ENCODE measurements around the gene EDDM13. TPM values are rescaled to one million over a fixed set of nuclear protein-coding genes. Genes with fewer than 3 reads are reported as not detected.

EDDM13 gene
- total RNA-seq, 2 experiments from 2014 or later: not detected

DNA sequence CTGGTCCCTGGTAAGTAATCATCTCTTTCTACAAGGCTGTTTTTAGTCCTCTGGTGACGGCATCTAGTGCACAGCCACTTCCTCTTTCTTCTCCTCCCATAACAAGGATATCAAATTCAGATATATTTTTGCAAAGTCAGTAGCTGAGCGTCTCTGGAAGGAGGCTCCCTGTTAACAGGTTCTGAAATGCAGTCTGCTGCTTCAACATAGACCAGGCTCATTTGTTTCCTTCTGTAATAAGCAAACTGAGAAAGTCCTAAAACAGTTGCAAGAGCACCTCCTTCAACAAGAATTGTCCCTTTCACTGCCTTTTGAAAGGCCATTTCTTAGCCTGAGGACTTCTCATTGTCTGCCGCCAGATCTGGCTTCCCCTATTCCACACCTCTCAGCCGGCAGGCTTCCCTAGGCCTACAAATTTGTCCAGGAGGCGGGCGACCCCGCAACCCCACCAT, 49.5 kb downstream of the EDDM13 start:
- DNase-seq: peak in 1 of 14 experiments; percentile 18
- TF ChIP-seq, protein P1, sequence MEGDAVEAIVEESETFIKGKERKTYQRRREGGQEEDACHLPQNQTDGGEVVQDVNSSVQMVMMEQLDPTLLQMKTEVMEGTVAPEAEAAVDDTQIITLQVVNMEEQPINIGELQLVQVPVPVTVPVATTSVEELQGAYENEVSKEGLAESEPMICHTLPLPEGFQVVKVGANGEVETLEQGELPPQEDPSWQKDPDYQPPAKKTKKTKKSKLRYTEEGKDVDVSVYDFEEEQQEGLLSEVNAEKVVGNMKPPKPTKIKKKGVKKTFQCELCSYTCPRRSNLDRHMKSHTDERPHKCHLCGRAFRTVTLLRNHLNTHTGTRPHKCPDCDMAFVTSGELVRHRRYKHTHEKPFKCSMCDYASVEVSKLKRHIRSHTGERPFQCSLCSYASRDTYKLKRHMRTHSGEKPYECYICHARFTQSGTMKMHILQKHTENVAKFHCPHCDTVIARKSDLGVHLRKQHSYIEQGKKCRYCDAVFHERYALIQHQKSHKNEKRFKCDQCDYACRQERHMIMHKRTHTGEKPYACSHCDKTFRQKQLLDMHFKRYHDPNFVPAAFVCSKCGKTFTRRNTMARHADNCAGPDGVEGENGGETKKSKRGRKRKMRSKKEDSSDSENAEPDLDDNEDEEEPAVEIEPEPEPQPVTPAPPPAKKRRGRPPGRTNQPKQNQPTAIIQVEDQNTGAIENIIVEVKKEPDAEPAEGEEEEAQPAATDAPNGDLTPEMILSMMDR (IDR thresholded peaks at IDR 0.05): no peak
- POLR2A ChIA-PET: no interaction called here
- no peaks in the 10 kb centered on the region for H3K27me3 ChIP-seq (ENCODE audit: control insufficient read depth in 1 of 2, insufficient read depth in 2 of 2, low read length in 2 of 2)
- intact Hi-C loops (cut with DNase I, micrococcal nuclease): no loop called here
- no peak overlapping the region for H3K4me3 ChIP-seq (ENCODE audit: low read length)
- Mint-ChIP-seq H3K27me3 (peaks cover 4% of the 10 kb centered on the region), H3K36me3 (ENCODE audit: low read depth) (no peaks in the 10 kb centered on the region), H3K9me3 (no peaks in the 10 kb centered on the region), H3K4me3 (no peak overlapping the region), H3K27ac (no peak overlapping the region), H3K4me1 (ENCODE audit: low read depth) (no peaks in the 10 kb centered on the region)
- no peaks in the 10 kb centered on the region for H3K4me1 ChIP-seq (ENCODE audit: insufficient read depth, low read length)
- H3K9me3 ChIP-seq (ENCODE audit: control insufficient read depth in 1 of 2, insufficient read depth in 1 of 2, low read length in 2 of 2): no peaks in the 10 kb centered on the region
- CTCF ChIA-PET: no interaction called here
- H3K36me3 ChIP-seq (ENCODE audit: insufficient read depth, low read length): no peaks in the 10 kb centered on the region
- no peak overlapping the region for H3K27ac ChIP-seq (ENCODE audit: low read depth in 1 of 2, low read length in 2 of 2)
- ATAC-seq (ENCODE audit: poor library complexity): no peak

DNA sequence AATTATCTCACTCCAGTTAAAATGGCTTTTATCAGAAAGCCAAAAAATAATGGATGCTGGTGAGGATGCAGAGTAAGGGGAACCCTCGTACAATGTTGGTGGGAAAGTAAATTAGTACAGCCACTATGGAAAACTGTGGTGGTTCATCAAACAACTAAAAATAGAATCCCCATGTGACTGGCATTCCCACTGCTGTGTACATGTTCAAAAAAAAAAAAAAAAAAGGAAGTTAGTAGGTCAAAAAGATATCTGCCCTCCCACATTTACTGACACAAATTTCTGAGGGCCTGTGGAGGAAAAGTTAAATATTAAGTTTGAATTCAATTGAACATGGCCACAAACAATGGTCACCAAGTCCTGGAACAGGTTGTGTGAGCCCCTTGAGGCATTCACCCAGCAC, 51.9 kb downstream of the EDDM13 start:
- ChIA-PET POLR2A (no interaction called here), CTCF (no interaction called here)
- no peak overlapping the region for H3K4me3 Mint-ChIP-seq
- TF ChIP-seq, protein P1 (IDR thresholded peaks at IDR 0.05): no peak
- intact Hi-C loops (cut with DNase I, micrococcal nuclease): no loop called here
- H3K4me3 ChIP-seq (ENCODE audit: low read length): no peak overlapping the region
- H3K36me3 Mint-ChIP-seq (ENCODE audit: low read depth): no peaks in the 10 kb centered on the region
- no peaks in the 10 kb centered on the region for H3K9me3 ChIP-seq (ENCODE audit: control insufficient read depth in 1 of 2, insufficient read depth in 1 of 2, low read length in 2 of 2)
- no peak for ATAC-seq (ENCODE audit: poor library complexity)
- no peaks in the 10 kb centered on the region for H3K4me1 ChIP-seq (ENCODE audit: insufficient read depth, low read length)
- no peak overlapping the region for H3K27ac ChIP-seq (ENCODE audit: low read depth in 1 of 2, low read length in 2 of 2)
- H3K9me3 Mint-ChIP-seq: no peaks in the 10 kb centered on the region
- no peaks in the 10 kb centered on the region for H3K4me1 Mint-ChIP-seq (ENCODE audit: low read depth)
- H3K27me3 Mint-ChIP-seq: peaks cover 4% of the 10 kb centered on the region
- no peaks in the 10 kb centered on the region for H3K27me3 ChIP-seq (ENCODE audit: control insufficient read depth in 1 of 2, insufficient read depth in 2 of 2, low read length in 2 of 2)
- no peak for DNase-seq
- H3K36me3 ChIP-seq (ENCODE audit: insufficient read depth, low read length): no peaks in the 10 kb centered on the region
- no peak overlapping the region for H3K27ac Mint-ChIP-seq

DNA sequence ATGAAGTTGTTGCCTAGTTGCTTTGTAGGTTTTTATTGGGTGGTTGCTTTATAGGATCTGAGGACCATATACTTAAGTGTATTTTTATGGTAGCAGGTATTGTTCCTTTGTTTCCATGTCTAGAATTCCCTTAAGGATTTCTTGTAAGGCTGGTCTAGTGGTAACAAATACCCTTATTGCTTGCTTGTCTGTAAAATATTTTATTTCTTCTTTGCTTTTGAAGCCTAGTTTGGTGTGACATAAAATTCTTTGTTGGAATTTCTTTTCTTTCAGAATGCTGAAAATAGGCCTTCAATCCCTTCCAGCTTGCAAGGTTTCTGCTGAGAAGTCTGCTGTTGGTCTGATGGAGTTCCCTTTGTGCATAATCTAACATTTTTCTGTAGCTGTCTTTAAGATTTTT, 60.1 kb downstream of the EDDM13 start:
- Mint-ChIP-seq H3K4me3 (no peak overlapping the region), H3K27me3 (peaks cover 13% of the 10 kb centered on the region), H3K27ac (no peak overlapping the region), H3K36me3 (ENCODE audit: low read depth) (no peaks in the 10 kb centered on the region), H3K4me1 (ENCODE audit: low read depth) (no peaks in the 10 kb centered on the region), H3K9me3 (peaks cover 10% of the 10 kb centered on the region)
- H3K4me1 ChIP-seq (ENCODE audit: insufficient read depth, low read length): no peaks in the 10 kb centered on the region
- POLR2A ChIA-PET: interaction anchor here (1.2 kb wide), 1 partner anchor 79 kb away, joined by 5 read pairs; no protein-coding TSS in a partner anchor
- intact Hi-C loops (cut with DNase I, micrococcal nuclease): loop anchor here (5.0 kb wide), 2 partner anchors 80 to 265 kb away; no protein-coding TSS in a partner anchor
- H3K27ac ChIP-seq (ENCODE audit: low read depth in 1 of 2, low read length in 2 of 2): no peak overlapping the region
- ATAC-seq (ENCODE audit: poor library complexity): no peak
- CTCF ChIA-PET: interaction anchor here (1.2 to 1.7 kb wide), 3 partner anchors 80 to 266 kb away, joined by 7 to 17 read pairs (median 9); no protein-coding TSS in a partner anchor
- H3K4me3 ChIP-seq (ENCODE audit: low read length): no peak overlapping the region
- H3K9me3 ChIP-seq (ENCODE audit: control insufficient read depth in 1 of 2, insufficient read depth in 1 of 2, low read length in 2 of 2): peaks cover 7 to 12% of the 10 kb centered on the region in 2 experiments
- TF ChIP-seq, protein P1 (IDR thresholded peaks at IDR 0.05): no peak
- DNase-seq: no peak
- H3K36me3 ChIP-seq (ENCODE audit: insufficient read depth, low read length): no peaks in the 10 kb centered on the region
- no peaks in the 10 kb centered on the region for H3K27me3 ChIP-seq (ENCODE audit: control insufficient read depth in 1 of 2, insufficient read depth in 2 of 2, low read length in 2 of 2)
